ENCODE measurements around the gene PRKAR1B.
"Not testable (repeated sequence)": the region's sequence is repeated elsewhere in the genome, so short reads cannot be mapped to it uniquely, and the experiment has no call there.

The PRKAR1B gene

GRCh38 chr7:653829-654764, 73.0 kb downstream of the PRKAR1B start:
- Histone ChIP-seq H3K36me3 (no peaks in the 10 kb centered on the region), H3K4me1 (ENCODE audit: control insufficient read depth in 1 of 2, insufficient read depth in 1 of 2, low read depth in 1 of 2, low read length in 1 of 2) (no peaks in the 10 kb centered on the region), H3K27me3 (no peaks in the 10 kb centered on the region), H3K9me3 (no peaks in the 10 kb centered on the region), H3K27ac (no peak overlapping the region), H3K4me3 (ENCODE audit: low read depth in 1 of 2, low read length in 1 of 2) (no peak overlapping the region)
- TF ChIP-seq, protein P1, sequence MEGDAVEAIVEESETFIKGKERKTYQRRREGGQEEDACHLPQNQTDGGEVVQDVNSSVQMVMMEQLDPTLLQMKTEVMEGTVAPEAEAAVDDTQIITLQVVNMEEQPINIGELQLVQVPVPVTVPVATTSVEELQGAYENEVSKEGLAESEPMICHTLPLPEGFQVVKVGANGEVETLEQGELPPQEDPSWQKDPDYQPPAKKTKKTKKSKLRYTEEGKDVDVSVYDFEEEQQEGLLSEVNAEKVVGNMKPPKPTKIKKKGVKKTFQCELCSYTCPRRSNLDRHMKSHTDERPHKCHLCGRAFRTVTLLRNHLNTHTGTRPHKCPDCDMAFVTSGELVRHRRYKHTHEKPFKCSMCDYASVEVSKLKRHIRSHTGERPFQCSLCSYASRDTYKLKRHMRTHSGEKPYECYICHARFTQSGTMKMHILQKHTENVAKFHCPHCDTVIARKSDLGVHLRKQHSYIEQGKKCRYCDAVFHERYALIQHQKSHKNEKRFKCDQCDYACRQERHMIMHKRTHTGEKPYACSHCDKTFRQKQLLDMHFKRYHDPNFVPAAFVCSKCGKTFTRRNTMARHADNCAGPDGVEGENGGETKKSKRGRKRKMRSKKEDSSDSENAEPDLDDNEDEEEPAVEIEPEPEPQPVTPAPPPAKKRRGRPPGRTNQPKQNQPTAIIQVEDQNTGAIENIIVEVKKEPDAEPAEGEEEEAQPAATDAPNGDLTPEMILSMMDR (IDR thresholded peaks at IDR 0.05) = no peak

- Histone ChIP-seq H3K4me3 (ENCODE audit: low read depth in 1 of 2, low read length in 1 of 2) (no peak overlapping the region), H3K27ac (no peak overlapping the region), H3K4me1 (ENCODE audit: control insufficient read depth in 1 of 2, insufficient read depth in 1 of 2, low read depth in 1 of 2, low read length in 1 of 2) (no peaks in the 10 kb centered on the region), H3K9me3 (no peaks in the 10 kb centered on the region), H3K36me3 (no peaks in the 10 kb centered on the region), H3K27me3 (no peaks in the 10 kb centered on the region)
- TF ChIP-seq, protein P1 (IDR thresholded peaks at IDR 0.05) = no peak
Measured at GRCh38 chr7:652881-653280, 74.2 kb downstream of the PRKAR1B start.

DNA sequence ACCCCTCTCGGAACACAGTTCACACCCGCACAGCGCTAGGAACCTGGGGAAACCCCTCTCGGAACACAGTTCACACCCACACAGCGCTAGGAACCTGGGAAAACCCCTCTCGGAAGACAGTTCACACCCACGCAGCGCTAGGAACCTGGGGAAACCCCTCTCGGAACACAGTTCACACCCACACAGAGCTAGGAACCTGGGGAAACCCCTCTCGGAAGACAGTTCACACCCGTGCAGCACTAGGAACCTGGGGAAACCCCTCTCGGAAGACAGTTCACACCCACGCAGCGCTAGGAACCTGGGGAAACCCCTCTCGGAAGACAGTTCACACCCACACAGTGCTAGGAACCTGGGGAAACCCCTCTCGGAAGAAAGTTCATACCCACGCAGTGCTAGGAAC, 74.9 kb downstream of the PRKAR1B start:
- H3K36me3 ChIP-seq; H3K9me3 ChIP-seq; H3K27ac ChIP-seq; H3K4me3 ChIP-seq (ENCODE audit: low read depth in 1 of 2, low read length in 1 of 2); H3K4me1 ChIP-seq (ENCODE audit: control insufficient read depth in 1 of 2, insufficient read depth in 1 of 2, low read depth in 1 of 2, low read length in 1 of 2); H3K27me3 ChIP-seq: not testable (repeated sequence)

- Histone ChIP-seq H3K9me3 (no peaks in the 10 kb centered on the region), H3K36me3 (no peaks in the 10 kb centered on the region), H3K4me1 (ENCODE audit: control insufficient read depth in 1 of 2, insufficient read depth in 1 of 2, low read depth in 1 of 2, low read length in 1 of 2) (no peaks in the 10 kb centered on the region), H3K4me3 (ENCODE audit: low read depth in 1 of 2, low read length in 1 of 2) (no peak overlapping the region), H3K27ac (no peak overlapping the region), H3K27me3 (no peaks in the 10 kb centered on the region)
- TF ChIP-seq, protein P1 (IDR thresholded peaks at IDR 0.05) = no peak
Measured at GRCh38 chr7:651032-651728, 75.9 kb downstream of the PRKAR1B start.

DNA sequence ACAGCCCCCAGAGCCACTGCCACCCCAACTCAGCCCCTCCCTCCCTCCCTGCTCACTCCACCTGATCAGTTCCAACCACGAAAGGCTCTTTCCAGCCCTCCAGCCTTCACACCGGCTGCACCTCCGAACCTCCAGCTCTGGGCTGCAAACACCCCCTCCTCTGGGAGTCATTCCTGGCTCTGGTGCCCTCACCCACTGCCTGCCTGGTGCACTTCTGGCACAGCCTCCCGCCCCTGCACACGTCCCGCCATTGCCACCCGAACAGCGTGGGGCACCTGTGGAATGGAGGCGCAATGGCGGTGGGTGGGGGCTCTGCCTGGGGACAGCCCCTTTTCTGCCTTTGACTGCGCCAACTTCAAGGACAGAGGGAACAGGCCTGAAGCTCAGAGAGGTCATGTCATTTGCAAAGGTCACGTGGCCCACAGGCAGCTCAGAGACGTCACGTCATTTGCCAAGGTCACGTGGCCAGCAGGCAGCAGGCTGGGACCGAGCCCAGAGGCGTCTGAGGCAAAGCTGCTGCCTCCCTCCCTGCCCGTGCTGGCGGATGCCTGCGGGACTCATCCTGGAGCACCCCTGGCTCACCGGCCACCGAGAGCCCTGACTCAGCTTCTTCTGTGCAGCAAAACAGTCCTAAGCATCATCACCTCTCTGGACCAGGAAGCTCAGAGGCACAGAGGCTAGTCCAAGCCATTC, 76.6 kb downstream of the PRKAR1B start:
- no peaks in the 10 kb centered on the region for H3K9me3 ChIP-seq
- H3K4me3 ChIP-seq (ENCODE audit: low read depth in 1 of 2, low read length in 1 of 2) = no peak overlapping the region
- TF ChIP-seq, protein P1 (IDR thresholded peaks at IDR 0.05) = no peak
- H3K36me3 ChIP-seq = no peaks in the 10 kb centered on the region
- no peaks in the 10 kb centered on the region for H3K27me3 ChIP-seq
- H3K4me1 ChIP-seq (ENCODE audit: control insufficient read depth in 1 of 2, insufficient read depth in 1 of 2, low read depth in 1 of 2, low read length in 1 of 2) = no peaks in the 10 kb centered on the region
- no peak overlapping the region for H3K27ac ChIP-seq

All from neutrophil (primary cell).